Kidney (tissue), 14 donors: Measurements from ENCODE around the gene ANKRD36C. TPM values are rescaled to one million over a fixed set of nuclear protein-coding genes. Genes with fewer than 3 reads are reported as not detected.
"Not testable (repeated sequence)": the region's sequence is repeated elsewhere in the genome, so short reads cannot be mapped to it uniquely, and the experiment has no call there.

ENCODE experiments used
- DNase-seq, 5 donors: peaks; one replicate each; pipeline ENCODE4 v3.0.0-alpha.2; 2013 to 2020
- FAIRE-seq: peaks from 2 replicates; lab custom pipeline; 2012; peaks lifted over from hg19 to GRCh38; lab: Jason Lieb, UNC
- H3K27ac ChIP-seq, 2 donors: one replicate each; pipeline ENCODE4 v1.7.0; 2013; ENCODE audit warnings: low read depth in 2 of 2, low read length in 2 of 2, inconsistent platforms in 1 of 2
- H3K27me3 ChIP-seq: one replicate; pipeline ENCODE4 v1.7.1; 2013; ENCODE audit warnings: low read length, inconsistent platforms; ENCODE audit not compliant: control insufficient read depth, insufficient read depth
- H3K36me3 ChIP-seq, 3 donors: one replicate each; pipeline versions ENCODE4 v1.7.0 to v1.7.1; 2013; ENCODE audit warnings: low read length in 3 of 3, control low read depth in 1 of 3, inconsistent platforms in 1 of 3; ENCODE audit not compliant: insufficient read depth in 3 of 3, control insufficient read depth in 2 of 3
- H3K4me1 ChIP-seq, 3 donors: one replicate each; pipeline versions ENCODE4 v1.7.0 to v1.7.1; 2013; ENCODE audit warnings: low read length in 3 of 3, inconsistent platforms in 1 of 3, low read depth in 1 of 3; ENCODE audit not compliant: control insufficient read depth in 2 of 3, insufficient read depth in 2 of 3
- H3K4me3 ChIP-seq, 3 donors: one replicate each; pipeline versions ENCODE4 v1.7.0 to v1.8.1; 2013; ENCODE audit warnings: low read length in 3 of 3, control low read depth in 1 of 3, inconsistent platforms in 1 of 3
- H3K9ac ChIP-seq, 3 donors: one replicate each; pipeline versions ENCODE4 v1.7.0 to v1.7.1; 2013; ENCODE audit warnings: low read length in 3 of 3, control low read depth in 1 of 3, inconsistent platforms in 1 of 3
- H3K9me3 ChIP-seq, 3 donors: one replicate each; pipeline versions ENCODE4 v1.7.0 to v1.7.1; 2013; ENCODE audit warnings: low read length in 3 of 3, control low read depth in 1 of 3, inconsistent platforms in 1 of 3; ENCODE audit not compliant: control insufficient read depth in 2 of 3, insufficient read depth in 1 of 3
- CTCF ChIP-seq: IDR thresholded peaks from 3 replicates; pipeline ENCODE4 v1.5.1; 2012; ENCODE audit warnings: mild to moderate bottlenecking, moderate library complexity, borderline replicate concordance; ENCODE audit not compliant: insufficient read depth; ENCODE audit errors: extremely low read depth
- intact Hi-C: fragments of 100-400 bp; cut with DNase I; formaldehyde crosslinking; loops from one replicate; pipeline ENCODE4 v1.11.1; 2022
- polyA plus RNA-seq: library from polyadenylated mRNA; stranded (reverse); fragments of 350-450 nt; fragmentation: Illumina TruSeq; extraction: RNeasy Lipid Tissue Mini Kit (QIAGEN cat#74804); gene quantifications from one replicate; pipeline ENCODE4 v1.2.3, GENCODE V29; 2014; ENCODE audit warnings: low read depth, low replicate concordance; ENCODE audit not compliant: insufficient read depth
- total RNA-seq: library from RNA; stranded (reverse); fragmentation: NEBNext Ultra II Directional; extraction: Animal tissue kit (Norgen Biotek cat#: 25700); gene quantifications from one replicate; pipeline ENCODE4 v1.2.1, GENCODE V29; 2021
- donor health status: control.
- donor health status: control.
- donor health status: control.
- donor health status: control.
- donor health status: control.
- donor health status: DM: yes; HTN: yes; CAD: no.
- donor health status: Normal renal cell carcinoma (clear cell type).

ANKRD36C gene
- total and polyA plus RNA-seq, 2 donors from 2014 or later, result 0.15 to 26.2 TPM

GRCh38 chr2:95836151-95836550 lies 155.5 kb downstream of the ANKRD36C start:
- Histone ChIP-seq H3K9me3 (no peaks in the 10 kb centered on the region), H3K9ac (no peak overlapping the region), H3K4me3 (no peak overlapping the region), H3K4me1 (no peaks in the 10 kb centered on the region), H3K27me3 (no peaks in the 10 kb centered on the region), H3K27ac (no peak overlapping the region), H3K36me3 (no peaks in the 10 kb centered on the region)
- no peak for TF ChIP-seq CTCF
- FAIRE-seq, result no peak
- intact Hi-C loops, result no loop called here
- peak in 1 of 5 donors; percentile 54 for DNase-seq

- H3K27me3 ChIP-seq, H3K4me3 ChIP-seq, intact Hi-C loops, H3K9ac ChIP-seq, H3K9me3 ChIP-seq, FAIRE-seq, H3K36me3 ChIP-seq, H3K4me1 ChIP-seq, H3K27ac ChIP-seq: not testable (repeated sequence)
- DNase-seq, result peak in 1 of 5 donors; percentile 37
Measured at GRCh38 chr2:95834077-95835013, 157.3 kb downstream of the ANKRD36C start.

GRCh38 chr2:95824218-95824617 lies 167.4 kb downstream of the ANKRD36C start:
- H3K36me3 ChIP-seq, H3K27ac ChIP-seq, H3K4me1 ChIP-seq, H3K27me3 ChIP-seq, H3K4me3 ChIP-seq, FAIRE-seq, DNase-seq, intact Hi-C loops, H3K9ac ChIP-seq: not testable (repeated sequence)
- H3K9me3 ChIP-seq, result peaks cover 0 to 13% (median 3%) of the 10 kb centered on the region in 3 donors

- peaks cover 0 to 23% (median 6%) of the 10 kb centered on the region in 3 donors for H3K9me3 ChIP-seq
- FAIRE-seq, H3K27me3 ChIP-seq, H3K36me3 ChIP-seq, DNase-seq, H3K27ac ChIP-seq, intact Hi-C loops, H3K4me3 ChIP-seq, H3K4me1 ChIP-seq, H3K9ac ChIP-seq: not testable (repeated sequence)
Measured at GRCh38 chr2:95817521-95817920, 174.1 kb downstream of the ANKRD36C start.

- H3K36me3 ChIP-seq, H3K9ac ChIP-seq, H3K27me3 ChIP-seq, intact Hi-C loops, H3K4me1 ChIP-seq, H3K27ac ChIP-seq, H3K4me3 ChIP-seq, FAIRE-seq, DNase-seq: not testable (repeated sequence)
- H3K9me3 ChIP-seq, result peaks cover 0 to 14% (median 2%) of the 10 kb centered on the region in 3 donors
Measured at GRCh38 chr2:95813311-95813710, 178.3 kb downstream of the ANKRD36C start.
